ACHN (cell line): ENCODE measurements around the gene RECQL5.
"Not testable (repeated sequence)": the region's sequence is repeated elsewhere in the genome, so short reads cannot be mapped to it uniquely, and the experiment has no call there.

ENCODE experiments used
- DNase-seq: peaks from one replicate; pipeline ENCODE4 v3.0.0-alpha.2; 2015
- in situ Hi-C: cut with HindIII; loops from 2 replicates; pipeline ENCODE4 v1.10.0; 2017; ENCODE audit warnings: low sequenced_read_pairs, low pct_ligation_motif_present, low pct_unique_long_range_greater_than_20kb

RECQL5 gene

GRCh38 chr17:75590314-75590761, 76.6 kb downstream of the RECQL5 start:
- in situ Hi-C loops: no loop called here
- DNase-seq: no peak

DNA sequence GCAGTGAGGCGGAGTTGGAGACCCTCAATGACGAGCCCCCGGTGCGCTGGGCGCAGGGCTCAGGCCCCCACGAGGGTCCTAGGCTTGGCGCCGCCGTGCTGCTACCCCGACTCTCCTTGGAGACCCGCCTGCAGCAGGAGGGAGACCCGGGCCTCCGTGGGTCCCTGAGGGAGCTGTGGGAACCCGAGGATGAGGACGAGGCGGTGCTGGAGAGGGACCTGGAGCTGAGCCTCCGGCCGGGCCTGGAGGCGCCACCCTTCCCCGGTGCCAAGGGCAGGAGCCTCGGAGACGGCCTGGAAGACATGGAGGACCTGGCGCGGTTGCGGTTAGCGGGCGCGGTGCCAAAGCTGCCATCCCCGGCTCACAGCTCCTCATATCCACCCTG, 77.0 kb downstream of the RECQL5 start:
- no peak for DNase-seq

DNA sequence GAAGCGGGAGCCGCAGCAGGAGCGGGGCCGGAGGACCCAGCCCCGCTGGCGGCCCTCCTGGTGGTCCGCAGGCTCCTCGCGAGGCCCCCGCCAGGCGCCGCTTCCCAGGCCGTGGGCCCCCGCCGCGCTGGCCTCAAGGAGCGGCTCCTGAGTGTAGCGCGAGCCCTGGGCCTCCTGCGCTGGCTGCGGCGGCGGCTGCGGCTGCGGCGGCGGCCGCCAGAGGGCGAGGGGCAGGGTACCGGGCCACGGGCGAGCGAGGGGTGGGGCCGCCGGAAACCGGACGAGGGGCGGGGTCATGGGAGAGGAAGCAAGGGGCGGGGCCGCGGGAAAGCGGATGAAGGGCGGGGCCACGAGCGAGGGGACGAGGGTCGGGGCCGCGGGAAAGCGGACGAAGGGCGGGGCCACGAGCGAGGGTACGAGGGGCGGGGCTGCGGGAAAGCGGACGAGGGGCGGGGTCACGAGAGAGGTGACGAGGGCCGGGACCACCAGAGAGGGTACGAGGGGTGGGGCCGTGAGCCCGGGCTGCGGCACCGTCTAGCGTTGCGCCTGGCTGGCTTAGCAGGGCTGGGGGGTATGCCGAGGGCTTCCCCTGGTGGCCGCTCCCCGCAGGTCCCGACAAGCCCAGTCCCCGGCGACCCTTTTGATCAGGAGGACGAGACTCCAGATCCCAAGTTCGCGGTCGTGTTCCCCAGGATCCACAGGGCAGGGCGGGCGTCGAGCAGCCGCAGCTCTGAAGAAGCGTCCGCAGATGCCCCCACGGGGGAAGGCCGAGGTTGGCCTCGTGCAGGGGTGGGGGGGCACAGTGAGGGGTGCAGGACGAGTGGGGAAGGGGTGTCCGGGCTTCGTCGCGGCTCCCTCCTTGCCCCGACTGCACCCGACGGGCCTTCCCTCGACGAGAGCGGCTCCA, 77.7 kb downstream of the RECQL5 start:
- in situ Hi-C loops: no loop called here
- DNase-seq: peak; percentile 88

More for the DNA sequence above, 77.0 kb downstream of the RECQL5 start:
- in situ Hi-C loops: no loop called here

GRCh38 chr17:75588596-75589011, 78.3 kb downstream of the RECQL5 start:
- in situ Hi-C loops: no loop called here
- DNase-seq: no peak

DNA sequence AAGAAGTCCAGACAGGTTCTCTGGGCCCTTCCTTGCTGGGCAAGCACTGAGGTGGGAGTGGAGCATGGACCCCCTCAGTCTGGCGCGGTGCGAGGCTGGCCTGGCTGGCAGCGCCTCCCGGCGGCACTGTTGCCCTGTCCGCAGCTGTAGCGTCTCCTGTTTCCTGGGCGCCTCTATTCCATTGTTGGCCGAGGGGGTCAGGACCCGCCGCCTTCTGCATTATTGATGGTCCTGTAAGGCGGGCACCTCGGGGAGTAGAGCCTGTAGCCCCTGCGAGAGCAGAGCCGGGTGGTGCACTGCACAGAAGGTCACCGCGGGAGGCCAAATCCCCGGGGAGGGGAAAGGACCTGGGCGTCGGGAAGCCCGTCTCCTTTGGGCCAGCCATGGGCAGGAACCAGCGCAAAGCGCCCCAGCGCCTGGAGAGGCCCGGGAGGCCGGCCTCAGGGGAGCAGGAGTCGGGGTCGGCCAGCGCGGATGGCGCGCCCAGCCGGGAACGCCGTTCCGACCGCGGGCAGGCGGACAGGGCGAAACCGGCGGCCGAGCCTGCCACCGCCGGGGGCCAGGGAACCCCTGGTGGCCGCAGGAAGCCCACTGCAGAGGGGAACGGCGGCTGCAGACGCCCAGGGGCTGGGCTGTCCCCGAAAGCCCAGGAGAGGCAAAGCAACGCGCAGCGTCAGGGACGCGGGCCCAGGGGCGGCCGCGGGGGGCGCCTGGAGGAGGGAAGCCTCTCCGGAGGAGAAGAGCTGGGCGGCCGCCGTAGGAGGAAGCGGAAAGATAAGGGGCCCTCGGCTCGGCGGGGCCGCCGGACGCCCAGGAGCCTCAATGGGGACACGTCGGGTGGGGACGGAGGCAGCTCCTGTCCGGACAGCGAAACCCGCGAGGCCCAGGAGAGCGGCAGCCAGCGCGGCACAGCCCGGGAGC, 79.0 kb downstream of the RECQL5 start, which contains the start of gene MYO15B:
MYO15B (plus strand) TSS at position 126 of the 921 bp plus-strand sequence; CDS start at position 384, 258 bp downstream.
- in situ Hi-C loops: no loop called here
- DNase-seq: no peak

- DNase-seq: no peak
- in situ Hi-C loops: no loop called here
Measured at GRCh38 chr17:75584849-75585175, 82.1 kb downstream of the RECQL5 start.

- DNase-seq, in situ Hi-C loops: not testable (repeated sequence)
Measured at GRCh38 chr17:75583197-75583596, 83.8 kb downstream of the RECQL5 start.

DNA sequence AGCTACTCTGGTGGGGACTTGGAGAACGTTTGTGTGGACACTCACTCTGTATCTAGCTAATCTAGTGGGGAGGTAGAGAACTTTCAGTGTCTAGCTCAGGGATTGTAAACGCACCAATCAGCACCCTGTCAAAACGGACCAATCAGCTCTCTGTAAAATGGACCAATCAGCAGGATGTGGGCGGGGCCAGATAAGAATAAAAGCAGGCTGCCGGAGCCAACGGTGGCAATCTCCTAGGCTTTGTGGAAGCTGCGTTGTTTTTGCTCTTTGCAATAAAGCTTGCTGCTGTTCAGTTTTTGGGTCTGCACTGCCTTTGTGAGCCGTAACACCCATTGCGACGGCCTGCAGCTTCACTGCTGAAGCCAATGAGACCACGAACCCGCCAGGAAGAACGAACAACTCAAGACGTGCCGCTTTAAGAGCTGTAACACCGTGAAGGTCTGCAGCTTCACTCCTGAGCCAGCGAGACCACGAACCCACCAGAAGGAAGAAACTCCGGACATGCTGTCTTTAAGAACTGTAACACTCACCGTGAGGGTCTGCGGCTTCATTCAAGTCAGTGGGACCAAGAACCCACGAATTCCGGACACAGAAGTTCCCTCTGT, 85.7 kb downstream of the RECQL5 start:
- in situ Hi-C loops, DNase-seq: not testable (repeated sequence)
